HG02852 (cell line): ENCODE data around the gene IL18BP.

Source experiments
- ATAC-seq: cut with Tn5 transposase; IDR thresholded peaks from one replicate; pipeline ENCODE4 v1.9.1; 2021; ENCODE audit warnings: mild to moderate bottlenecking, moderate library complexity; ENCODE audit not compliant: unreplicated experiment

IL18BP gene

GRCh38 chr11:71996517-71996916 lies 2.2 kb upstream of the IL18BP start:
- no peak for ATAC-seq

DNA sequence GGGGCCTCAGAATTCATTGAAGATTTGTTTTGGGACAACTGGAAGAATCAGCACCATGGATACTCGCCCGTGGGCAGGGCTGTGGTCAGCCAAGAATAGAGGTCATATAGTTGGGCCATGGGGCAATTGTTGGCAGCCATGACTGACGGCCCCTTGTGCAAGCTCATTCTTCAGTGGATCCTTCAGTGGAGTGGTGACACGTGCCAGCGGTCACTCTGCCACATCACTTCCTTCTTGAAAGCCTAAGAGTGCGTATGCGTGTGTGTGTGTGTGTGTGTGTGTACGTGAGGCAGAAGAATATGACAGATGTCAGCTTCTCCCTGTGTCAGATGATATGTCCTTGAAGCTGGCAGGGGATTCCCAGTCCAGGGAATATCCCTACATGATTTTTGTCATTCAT lies 1.8 kb upstream of the IL18BP start:
- no peak for ATAC-seq

GRCh38 chr11:71997594-71997993 lies 1.1 kb upstream of the IL18BP start:
- no peak for ATAC-seq

DNA sequence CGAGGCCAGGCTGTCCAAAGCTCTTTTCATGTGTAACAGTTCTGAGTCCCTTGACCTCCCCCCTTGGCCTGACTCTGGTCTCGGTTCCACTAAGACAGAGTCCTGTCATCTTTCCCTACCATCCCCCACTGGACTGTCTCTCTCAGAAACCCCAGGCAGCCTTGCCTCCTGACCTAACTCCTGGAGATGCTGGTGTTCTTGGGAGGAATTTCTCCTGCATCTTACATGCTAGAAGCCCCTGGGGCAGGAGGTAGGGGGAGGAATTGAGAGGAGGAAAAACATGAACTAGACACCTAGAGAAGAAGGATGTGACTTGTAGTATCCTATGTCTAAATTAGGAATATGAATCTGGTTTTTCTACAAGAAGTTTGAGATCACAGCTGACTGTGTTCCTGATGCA lies 648 bp upstream of the IL18BP start:
- no peak for ATAC-seq

DNA sequence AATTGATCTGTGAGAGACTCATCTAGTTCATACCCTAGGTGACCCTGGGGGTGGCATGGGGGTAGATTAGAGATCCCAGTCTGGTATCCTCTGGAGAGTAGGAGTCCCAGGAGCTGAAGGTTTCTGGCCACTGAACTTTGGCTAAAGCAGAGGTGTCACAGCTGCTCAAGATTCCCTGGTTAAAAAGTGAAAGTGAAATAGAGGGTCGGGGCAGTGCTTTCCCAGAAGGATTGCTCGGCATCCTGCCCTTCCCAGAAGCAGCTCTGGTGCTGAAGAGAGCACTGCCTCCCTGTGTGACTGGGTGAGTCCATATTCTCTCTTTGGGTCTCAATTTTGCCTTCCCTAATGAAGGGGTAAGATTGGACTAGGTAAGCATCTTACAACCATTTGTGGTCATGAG lies 653 bp downstream of the IL18BP start:
- ATAC-seq: no peak

DNA sequence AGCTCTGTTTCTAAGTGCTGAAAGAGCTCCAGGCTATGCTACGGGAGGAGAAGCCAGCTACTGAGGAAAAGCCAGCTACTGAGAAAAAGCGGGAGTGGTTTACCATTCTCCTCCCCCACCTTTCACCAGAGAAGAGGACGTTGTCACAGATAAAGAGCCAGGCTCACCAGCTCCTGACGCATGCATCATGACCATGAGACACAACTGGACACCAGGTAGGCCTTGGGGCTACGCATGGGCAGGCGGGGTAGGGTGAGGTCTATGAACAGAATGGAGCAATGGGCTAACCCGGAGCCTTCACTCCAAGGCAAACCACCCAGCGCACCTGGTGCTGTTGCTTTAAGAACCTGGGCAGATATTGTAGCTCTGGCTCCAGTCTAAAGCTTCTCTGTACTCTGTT lies 1.1 kb downstream of the IL18BP start:
- ATAC-seq: no peak

DNA sequence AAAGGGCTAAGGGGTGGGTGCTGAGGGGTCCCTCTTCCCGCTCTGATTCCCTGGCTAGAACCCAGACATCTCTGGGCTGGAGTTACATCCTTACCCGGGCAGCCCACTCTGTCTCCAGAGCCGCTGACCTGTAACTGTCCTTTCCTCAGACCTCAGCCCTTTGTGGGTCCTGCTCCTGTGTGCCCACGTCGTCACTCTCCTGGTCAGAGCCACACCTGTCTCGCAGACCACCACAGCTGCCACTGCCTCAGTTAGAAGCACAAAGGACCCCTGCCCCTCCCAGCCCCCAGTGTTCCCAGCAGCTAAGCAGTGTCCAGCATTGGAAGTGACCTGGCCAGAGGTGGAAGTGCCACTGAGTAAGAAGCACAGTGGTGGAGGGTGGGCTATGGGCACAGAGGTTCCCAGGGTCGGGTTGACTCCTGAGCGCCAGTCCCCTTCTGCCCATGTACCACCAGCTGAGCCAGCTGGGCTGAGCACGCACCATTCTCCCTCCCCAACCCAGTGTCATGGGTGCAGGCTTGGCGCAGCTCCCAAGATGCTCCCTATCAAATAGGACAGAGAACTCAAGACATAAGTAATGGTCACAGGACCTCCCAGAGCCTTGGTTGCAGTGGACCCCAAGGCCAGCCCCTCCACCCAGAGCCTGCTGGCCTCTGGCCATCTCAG lies 1.6 kb downstream of the IL18BP start:
- no peak for ATAC-seq

DNA sequence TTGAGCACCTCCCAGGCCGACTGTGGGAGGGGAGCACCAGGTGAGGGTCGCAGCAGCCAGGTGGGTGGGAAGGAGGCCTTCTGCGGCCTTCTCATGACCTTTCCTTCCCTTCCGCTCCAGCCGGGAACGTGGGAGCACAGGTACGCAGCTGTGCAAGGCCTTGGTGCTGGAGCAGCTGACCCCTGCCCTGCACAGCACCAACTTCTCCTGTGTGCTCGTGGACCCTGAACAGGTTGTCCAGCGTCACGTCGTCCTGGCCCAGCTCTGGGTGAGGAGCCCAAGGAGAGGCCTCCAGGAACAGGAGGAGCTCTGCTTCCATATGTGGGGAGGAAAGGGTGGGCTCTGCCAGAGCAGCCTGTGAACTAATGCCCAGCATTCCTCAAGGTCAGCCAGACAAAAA lies 2.6 kb downstream of the IL18BP start:
- ATAC-seq: no peak

DNA sequence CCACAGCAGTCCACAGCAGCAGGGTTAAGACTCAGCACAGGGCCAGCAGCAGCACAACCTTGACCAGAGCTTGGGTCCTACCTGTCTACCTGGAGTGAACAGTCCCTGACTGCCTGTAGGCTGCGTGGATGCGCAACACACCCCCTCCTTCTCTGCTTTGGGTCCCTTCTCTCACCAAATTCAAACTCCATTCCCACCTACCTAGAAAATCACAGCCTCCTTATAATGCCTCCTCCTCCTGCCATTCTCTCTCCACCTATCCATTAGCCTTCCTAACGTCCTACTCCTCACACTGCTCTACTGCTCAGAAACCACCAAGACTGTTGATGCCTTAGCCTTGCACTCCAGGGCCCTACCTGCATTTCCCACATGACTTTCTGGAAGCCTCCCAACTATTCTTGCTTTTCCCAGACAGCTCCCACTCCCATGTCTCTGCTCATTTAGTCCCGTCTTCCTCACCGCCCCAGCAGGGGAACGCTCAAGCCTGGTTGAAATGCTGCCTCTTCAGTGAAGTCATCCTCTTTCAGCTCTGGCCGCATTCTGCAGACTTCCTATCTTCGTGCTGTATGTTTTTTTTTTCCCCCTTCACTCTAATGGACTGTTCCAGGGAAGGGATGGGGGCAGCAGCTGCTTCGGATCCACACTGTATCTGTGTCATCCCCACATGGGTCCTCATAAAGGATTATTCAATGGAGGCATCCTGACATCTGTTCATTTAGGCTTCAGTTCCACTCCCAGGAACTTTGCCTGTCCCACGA lies 3.3 kb downstream of the IL18BP start:
- ATAC-seq: no peak

DNA sequence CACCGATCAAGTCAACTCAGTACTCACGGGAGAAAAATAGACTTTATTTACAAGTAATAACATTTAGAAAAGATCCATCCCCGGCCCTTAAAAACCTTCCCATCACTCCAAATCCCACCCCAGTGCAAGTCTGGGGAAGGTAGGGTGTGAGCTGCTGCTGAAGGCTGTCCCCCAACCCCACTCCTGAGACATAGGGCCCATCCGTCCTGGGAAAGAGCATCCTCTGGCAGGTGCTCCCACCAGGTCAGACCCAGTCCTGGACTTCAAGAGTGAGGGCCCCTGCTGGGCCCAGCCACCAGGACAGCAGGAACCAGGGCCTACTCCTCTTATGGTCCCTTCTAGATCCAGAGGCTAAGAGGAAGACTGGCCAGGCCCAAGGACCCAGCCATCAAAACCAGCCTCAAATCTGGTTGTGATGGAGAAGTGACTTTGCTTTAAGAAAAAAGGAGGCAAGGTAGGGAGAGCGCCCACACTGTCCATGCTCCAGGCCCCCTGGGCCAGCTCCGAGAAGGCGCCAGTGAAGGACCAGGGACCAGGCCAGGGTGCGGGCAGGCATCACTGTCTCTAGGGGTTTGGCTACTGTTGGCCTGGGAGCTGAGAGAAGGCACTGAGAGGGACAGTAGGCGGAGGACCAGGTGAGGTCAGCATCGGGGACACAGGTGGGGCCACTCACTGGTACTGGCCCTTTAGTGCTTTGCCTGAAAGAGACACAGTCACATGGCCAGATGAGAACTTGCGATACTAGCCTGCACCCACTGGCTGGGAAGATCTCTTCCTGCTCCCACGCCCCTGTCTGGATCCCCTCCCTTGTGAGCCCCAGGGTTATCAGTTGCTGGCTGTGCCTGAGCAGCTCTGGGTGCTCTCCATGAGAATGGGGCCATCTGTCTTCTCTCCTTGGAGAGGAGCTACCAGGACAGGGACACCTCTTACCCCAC lies 4.4 kb downstream of the IL18BP start:
- ATAC-seq: no peak

DNA sequence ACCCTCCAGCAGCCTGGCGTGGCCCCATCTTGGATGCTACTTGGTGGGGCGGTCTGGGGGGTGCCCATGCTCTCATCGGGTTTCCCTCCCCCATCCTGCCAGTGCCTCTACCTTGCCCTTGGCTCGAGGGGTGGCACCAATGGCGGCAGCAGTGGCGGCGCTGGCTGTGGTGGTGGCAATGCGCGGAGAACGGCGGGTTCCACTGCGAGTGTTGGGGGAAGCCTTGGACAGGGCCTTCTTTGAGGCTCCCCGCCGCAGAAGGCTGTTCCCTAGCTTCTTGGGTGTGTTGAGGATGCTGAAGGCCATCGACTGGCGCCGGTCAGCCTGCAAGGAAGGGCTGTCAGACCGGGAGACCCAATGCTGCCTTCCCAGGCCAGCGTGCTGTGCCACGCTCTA lies 5.1 kb downstream of the IL18BP start:
- no peak for ATAC-seq

- ATAC-seq: no peak
Measured at GRCh38 chr11:72004515-72005346, 6.0 kb downstream of the IL18BP start.

DNA sequence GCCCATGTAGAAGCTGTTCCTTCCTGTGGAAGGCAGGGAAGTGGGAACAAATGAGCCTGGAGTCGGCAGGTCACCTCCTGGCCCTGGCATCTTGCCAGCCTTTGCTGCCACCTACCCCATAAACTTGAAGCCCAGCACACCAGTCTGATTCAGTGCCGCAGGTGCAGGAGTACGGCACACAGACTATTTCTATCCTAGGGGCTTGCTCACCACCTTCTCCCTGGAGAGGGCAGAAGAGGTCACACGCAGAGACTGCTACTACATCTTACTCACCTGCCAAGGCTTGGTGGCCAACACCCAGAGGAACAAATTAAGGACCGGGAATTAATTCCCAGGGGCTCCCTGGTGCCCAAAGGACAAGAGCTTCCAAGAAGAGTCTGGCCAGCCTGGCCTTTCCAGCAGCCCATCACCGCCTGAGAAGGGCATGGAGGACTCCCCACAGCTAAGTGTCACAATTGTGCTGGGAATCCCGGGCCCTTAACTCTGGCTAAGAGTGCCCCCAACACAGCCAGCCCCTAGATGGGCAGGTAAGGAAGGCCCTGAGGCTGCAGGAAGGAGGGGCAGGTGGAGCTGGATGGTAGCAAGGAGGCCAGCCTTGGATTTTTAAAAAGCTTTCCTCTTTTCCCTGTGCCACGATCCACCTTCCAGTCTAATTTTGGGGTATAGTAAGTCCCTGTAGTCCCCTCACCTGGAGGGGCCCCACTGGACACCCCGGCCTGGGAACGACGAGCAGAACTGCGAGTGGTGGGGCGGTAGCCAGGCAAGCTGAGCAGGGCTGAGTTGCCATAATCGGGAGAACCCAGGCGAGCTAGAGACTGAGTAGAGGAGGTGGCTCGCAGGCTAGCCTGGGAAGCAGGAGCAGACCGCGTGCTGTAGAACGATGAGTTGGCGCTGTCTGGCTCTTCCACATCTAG lies 6.9 kb downstream of the IL18BP start:
- ATAC-seq: no peak

- ATAC-seq: no peak
Measured at GRCh38 chr11:72006309-72007088, 7.8 kb downstream of the IL18BP start.

DNA sequence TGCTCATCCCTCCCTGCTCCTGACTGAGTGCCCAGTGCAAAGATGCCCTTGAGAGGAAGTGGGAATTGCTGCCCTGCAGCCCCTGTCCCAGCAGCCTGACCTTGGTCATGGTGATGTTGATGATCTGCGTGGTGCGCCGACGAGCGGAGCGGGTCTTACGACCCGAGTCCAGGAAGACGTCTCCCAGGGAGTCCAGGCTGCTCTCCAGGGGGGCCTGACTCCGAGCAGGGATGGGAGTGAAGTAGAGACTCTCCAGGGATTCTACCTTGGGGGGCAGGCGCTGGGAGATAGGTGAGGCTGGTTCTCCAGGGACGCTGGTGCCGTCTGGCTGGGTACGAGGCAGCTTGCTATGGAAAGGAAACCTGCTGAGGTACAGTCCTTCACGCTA lies 8.4 kb downstream of the IL18BP start:
- ATAC-seq: no peak

GRCh38 chr11:72007587-72007986 lies 8.9 kb downstream of the IL18BP start:
- no peak for ATAC-seq

- ATAC-seq: no peak
Measured at GRCh38 chr11:72008728-72009127, 10.0 kb downstream of the IL18BP start.

DNA sequence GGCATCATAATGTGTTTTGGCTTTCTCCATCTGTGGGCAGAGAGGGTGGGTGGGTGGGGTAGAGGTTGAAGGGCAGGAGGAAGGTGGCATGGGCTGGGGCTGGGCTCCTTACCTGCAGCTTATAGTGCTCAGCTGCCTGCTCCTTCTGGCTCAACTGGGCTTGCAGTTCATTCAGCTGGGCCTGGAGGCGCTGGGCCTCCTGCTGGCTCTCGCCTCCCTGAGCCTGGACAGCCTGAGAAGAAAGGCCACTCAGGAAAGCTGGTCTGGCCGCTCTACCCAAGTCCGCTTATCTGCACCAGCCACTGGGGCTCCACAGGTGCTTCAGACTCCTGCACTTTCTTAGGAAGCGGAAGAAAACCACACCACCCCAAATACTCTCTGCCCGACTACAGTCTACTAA lies 10.4 kb downstream of the IL18BP start:
- ATAC-seq: no peak
